ENCODE results near the gene EBP. TPM values are rescaled to one million over a fixed set of nuclear protein-coding genes. Genes with fewer than 3 reads are reported as not detected.

EBP gene
- polyA plus RNA-seq, 1 experiment: 36.1 TPM

- H3K27me3 ChIP-seq (ENCODE audit: control insufficient read depth, insufficient read depth, low read length): no peaks in the 10 kb centered on the region
- DNase-seq (ENCODE audit: low read depth): no peak
- peak overlapping the region; percentile 60 for H3K4me3 ChIP-seq (ENCODE audit: low read depth, low read length)
- CTCF ChIA-PET: no interaction called here
- H3K36me3 ChIP-seq (ENCODE audit: control insufficient read depth, insufficient read depth, low read length): no peaks in the 10 kb centered on the region
- POLR2A ChIA-PET: no interaction called here
- TF ChIP-seq CTCF (IDR thresholded peaks at IDR 0.05; ENCODE audit: insufficient read depth, low read depth, low read length): no peak
Measured at GRCh38 chrX:48509619-48510018, 12.0 kb upstream of the EBP start.

GRCh38 chrX:48511560-48511959, 10.0 kb upstream of the EBP start:
- peak; percentile 59 for TF ChIP-seq CTCF (IDR thresholded peaks at IDR 0.05; ENCODE audit: insufficient read depth, low read depth, low read length)
- peaks cover 1% of the 10 kb centered on the region; the same call in 1 of the 2 replicates for H3K36me3 ChIP-seq (ENCODE audit: control insufficient read depth, insufficient read depth, low read length)
- ChIA-PET POLR2A (no interaction called here), CTCF (no interaction called here)
- DNase-seq (ENCODE audit: low read depth): no peak
- no peaks in the 10 kb centered on the region for H3K27me3 ChIP-seq (ENCODE audit: control insufficient read depth, insufficient read depth, low read length)
- H3K4me3 ChIP-seq (ENCODE audit: low read depth, low read length): no peak overlapping the region

- Histone ChIP-seq H3K36me3 (ENCODE audit: control insufficient read depth, insufficient read depth, low read length) (peaks cover 1% of the 10 kb centered on the region; the same call in 1 of the 2 replicates), H3K27me3 (ENCODE audit: control insufficient read depth, insufficient read depth, low read length) (no peaks in the 10 kb centered on the region), H3K4me3 (ENCODE audit: low read depth, low read length) (no peak overlapping the region)
- TF ChIP-seq CTCF (IDR thresholded peaks at IDR 0.05; ENCODE audit: insufficient read depth, low read depth, low read length): no peak
- ChIA-PET CTCF (interaction anchor here (0.6 kb wide), 1 partner anchor 74 kb away, joined by 3 read pairs; no protein-coding TSS in a partner anchor), POLR2A (no interaction called here)
- no peak for DNase-seq (ENCODE audit: low read depth)
Measured at GRCh38 chrX:48512371-48512935, 9.2 kb upstream of the EBP start.

GRCh38 chrX:48513670-48514069, 7.9 kb upstream of the EBP start:
- TF ChIP-seq CTCF (IDR thresholded peaks at IDR 0.05; ENCODE audit: insufficient read depth, low read depth, low read length): no peak
- DNase-seq (ENCODE audit: low read depth): no peak
- no peak overlapping the region for H3K4me3 ChIP-seq (ENCODE audit: low read depth, low read length)

GRCh38 chrX:48514126-48514806, 7.3 kb upstream of the EBP start:
- no peak overlapping the region for H3K4me3 ChIP-seq (ENCODE audit: low read depth, low read length)
- ChIA-PET CTCF (no interaction called here), POLR2A (no interaction called here)
- H3K27me3 ChIP-seq (ENCODE audit: control insufficient read depth, insufficient read depth, low read length): no peaks in the 10 kb centered on the region
- peaks cover 1% of the 10 kb centered on the region; the same call in 1 of the 2 replicates for H3K36me3 ChIP-seq (ENCODE audit: control insufficient read depth, insufficient read depth, low read length)
- no peak for DNase-seq (ENCODE audit: low read depth)
- TF ChIP-seq CTCF (IDR thresholded peaks at IDR 0.05; ENCODE audit: insufficient read depth, low read depth, low read length): no peak

More at GRCh38 chrX:48513670-48514069, 7.9 kb upstream of the EBP start:
- peaks cover 1% of the 10 kb centered on the region; the same call in 1 of the 2 replicates for H3K36me3 ChIP-seq (ENCODE audit: control insufficient read depth, insufficient read depth, low read length)
- CTCF ChIA-PET: no interaction called here
- no peaks in the 10 kb centered on the region for H3K27me3 ChIP-seq (ENCODE audit: control insufficient read depth, insufficient read depth, low read length)
- POLR2A ChIA-PET: no interaction called here

Measured in BJ (cell line).